NK-92 (cell line): ENCODE measurements around the gene SMARCB1.

Experiments
- DNase-seq: peaks from one replicate; lab custom pipeline; 2025; ENCODE audit not compliant: unreplicated experiment; lab: John Stamatoyannopoulos, UW

The SMARCB1 gene

GRCh38 chr22:23780146-23780748 is 6.5 kb upstream of the SMARCB1 start:
- no peak for DNase-seq

GRCh38 chr22:23781065-23781464 is 5.7 kb upstream of the SMARCB1 start:
- DNase-seq: no peak

- no peak for DNase-seq
These were observed 5.1 kb upstream of the SMARCB1 start for GRCh38 chr22:23781511-23782183.

GRCh38 chr22:23782252-23782651 is 4.5 kb upstream of the SMARCB1 start:
- no peak for DNase-seq

- DNase-seq: no peak
These were observed 4.1 kb upstream of the SMARCB1 start for GRCh38 chr22:23782703-23783102.

GRCh38 chr22:23783265-23784150 is 3.3 kb upstream of the SMARCB1 start:
- DNase-seq: no peak

GRCh38 chr22:23784215-23784732 is 2.5 kb upstream of the SMARCB1 start:
- DNase-seq: no peak

GRCh38 chr22:23786261-23786710 is 480 bp upstream of the SMARCB1 start:
- no peak for DNase-seq

- DNase-seq: no peak
These were observed 782 bp downstream of the SMARCB1 start for GRCh38 chr22:23787600-23787896.

- DNase-seq: no peak
These were observed 1.1 kb downstream of the SMARCB1 start for GRCh38 chr22:23787910-23788309.

GRCh38 chr22:23789121-23789520 is 2.4 kb downstream of the SMARCB1 start:
- no peak for DNase-seq

GRCh38 chr22:23789638-23790037 is 2.9 kb downstream of the SMARCB1 start:
- DNase-seq: no peak

- no peak for DNase-seq
These were observed 4.3 kb downstream of the SMARCB1 start for GRCh38 chr22:23790819-23791737.

- no peak for DNase-seq
These were observed 5.2 kb downstream of the SMARCB1 start for GRCh38 chr22:23791738-23792645.

GRCh38 chr22:23793326-23793725 is 6.6 kb downstream of the SMARCB1 start:
- no peak for DNase-seq

GRCh38 chr22:23796461-23796860 is 9.7 kb downstream of the SMARCB1 start:
- DNase-seq: no peak

- DNase-seq: no peak
These were observed 13.8 kb downstream of the SMARCB1 start for GRCh38 chr22:23800297-23801237.

- DNase-seq: no peak
These were observed 14.6 kb downstream of the SMARCB1 start for GRCh38 chr22:23801238-23801821.
